Endometrium (tissue), 2 donors: ENCODE data around the gene RAB8B.
"Not testable (repeated sequence)": the region's sequence is repeated elsewhere in the genome, so short reads cannot be mapped to it uniquely, and the experiment has no call there.

Experiments used
- FAIRE-seq: peaks from 2 replicates; lab custom pipeline; 2012; peaks lifted over from hg19 to GRCh38; lab: Jason Lieb, UNC
- donor health status: control.
- donor health status: control.

RAB8B gene

GRCh38 chr15:63237086-63237485, 47.7 kb downstream of the RAB8B start:
- not testable (repeated sequence) for FAIRE-seq

DNA sequence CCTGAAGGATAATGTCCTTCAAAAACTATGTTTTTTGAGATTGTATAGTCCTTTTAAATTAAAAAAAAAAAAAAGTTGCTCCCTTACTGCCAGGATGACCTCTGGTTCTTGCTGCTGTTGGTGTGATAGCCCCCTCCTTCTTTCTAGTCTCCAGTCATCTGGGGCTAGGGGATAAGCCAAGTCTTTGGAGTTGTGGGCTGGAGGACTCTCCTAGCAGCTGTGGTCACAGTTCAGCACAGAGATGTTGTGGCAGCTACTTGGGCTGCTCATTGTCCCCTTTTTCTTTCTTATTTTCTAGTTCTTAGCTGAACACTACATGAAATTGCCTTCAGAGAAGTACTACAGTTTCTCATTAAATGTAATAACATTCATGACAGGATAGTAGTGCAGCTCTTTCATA, 48.8 kb downstream of the RAB8B start:
- no peak for FAIRE-seq

DNA sequence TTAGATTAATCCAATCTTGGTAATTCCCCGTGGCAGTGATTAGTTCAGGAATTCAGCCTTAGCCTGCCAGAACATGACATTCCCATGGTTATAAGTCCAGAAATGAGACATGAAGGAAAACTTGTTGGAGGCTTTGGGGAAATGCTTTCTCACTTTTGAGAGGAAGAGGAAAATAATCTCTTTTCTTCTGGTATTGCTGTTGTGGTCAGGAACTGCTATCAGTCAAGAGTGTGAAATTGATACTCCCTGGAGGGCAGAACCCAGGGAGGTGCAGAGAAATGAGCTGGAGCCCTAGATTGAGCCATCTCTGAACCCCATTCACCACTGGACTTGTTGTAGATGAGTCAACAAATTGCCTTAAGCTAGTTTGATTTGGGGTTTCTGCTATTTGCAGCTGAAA, 49.4 kb downstream of the RAB8B start:
- no peak for FAIRE-seq

DNA sequence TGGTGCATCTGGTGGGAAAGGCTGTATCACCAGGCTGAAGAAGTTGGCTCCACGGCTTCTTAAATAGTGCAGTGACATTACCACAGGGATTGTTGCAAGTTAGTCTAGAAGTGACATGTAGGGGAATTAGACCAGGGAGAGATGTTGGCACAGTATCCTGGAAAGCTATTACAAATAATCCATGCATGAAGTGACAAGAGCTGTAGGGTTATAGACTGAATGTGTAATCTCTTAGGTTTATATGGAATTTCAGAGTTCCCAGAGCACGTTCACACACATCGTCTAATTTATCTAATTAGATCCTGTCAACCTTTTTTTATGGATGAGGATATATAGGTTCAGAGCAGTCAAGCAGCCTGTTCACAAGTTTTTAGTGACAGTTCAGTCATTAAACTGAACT, 50.7 kb downstream of the RAB8B start:
- FAIRE-seq: no peak

DNA sequence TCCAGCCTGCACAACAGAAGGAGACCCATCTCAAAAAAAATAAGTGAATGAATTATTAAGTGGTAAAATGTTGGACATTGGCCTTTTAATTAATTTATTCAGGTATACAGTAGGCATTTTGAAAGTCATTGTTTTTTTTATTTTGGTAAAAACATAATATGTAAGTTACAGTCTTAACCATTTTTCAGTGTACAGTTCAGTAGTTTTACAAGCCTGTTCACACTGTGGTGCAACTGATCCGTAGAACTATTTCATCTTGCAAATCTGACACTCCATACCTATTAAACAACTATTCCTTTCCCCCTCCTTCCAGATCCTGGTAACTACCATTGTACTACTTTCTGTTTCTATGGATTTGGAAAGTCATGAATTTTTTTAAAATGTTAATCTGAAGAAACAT, 51.9 kb downstream of the RAB8B start:
- FAIRE-seq: no peak

DNA sequence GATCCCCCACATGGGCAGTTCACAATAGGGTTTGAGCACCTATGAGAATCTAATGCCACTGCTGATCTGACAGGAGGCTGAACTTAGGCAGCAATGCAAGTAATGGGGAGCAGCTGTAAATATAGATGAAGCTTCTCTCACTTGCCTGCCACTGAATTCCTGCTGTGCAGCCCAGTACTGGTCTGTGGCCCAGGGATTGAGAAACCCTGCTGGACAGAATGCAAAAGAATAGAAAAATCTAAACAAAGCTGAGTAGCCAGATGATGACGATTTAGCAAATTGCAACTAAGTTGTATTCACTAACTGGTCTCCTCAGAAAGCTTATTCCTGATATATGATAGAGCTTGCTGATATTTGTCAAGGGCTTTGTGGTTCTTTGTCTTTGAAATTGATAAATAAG, 53.7 kb downstream of the RAB8B start:
- FAIRE-seq: no peak

- no peak for FAIRE-seq
Observed at GRCh38 chr15:63243776-63244175, 54.4 kb downstream of the RAB8B start.

GRCh38 chr15:63244399-63244798, 55.0 kb downstream of the RAB8B start:
- no peak for FAIRE-seq

DNA sequence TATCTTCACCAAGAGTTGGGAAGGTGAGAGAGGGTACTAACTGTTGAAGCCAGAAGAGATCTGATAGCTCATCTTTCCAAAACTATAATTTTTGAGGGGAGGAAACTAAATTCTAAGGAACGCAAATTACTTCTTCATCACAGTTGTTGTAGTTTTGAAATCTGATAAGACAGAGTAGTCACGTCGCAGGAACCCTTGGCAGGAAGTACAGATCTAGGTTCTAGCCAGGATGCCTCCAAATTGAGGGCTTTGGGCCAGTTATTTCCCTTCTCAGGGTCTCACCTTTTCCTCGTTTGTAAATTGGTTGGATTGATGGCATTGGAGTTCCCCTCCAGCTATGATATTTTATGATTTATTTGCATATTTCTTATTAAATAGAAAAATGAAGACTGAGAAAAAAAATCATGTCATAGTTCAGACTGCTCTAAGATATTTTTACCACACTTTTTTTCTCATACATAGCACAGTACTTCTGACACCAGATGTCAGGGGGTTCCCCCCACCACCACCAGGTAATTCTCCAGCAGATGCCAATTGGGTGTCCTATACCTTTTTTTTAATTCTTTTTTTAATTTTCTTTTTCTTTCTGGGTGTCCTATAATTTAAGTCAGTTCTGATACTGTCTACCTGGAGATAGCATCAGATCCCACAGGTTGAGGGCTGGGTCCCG, 55.7 kb downstream of the RAB8B start:
- FAIRE-seq: no peak

GRCh38 chr15:63246691-63247469, 57.5 kb downstream of the RAB8B start:
- FAIRE-seq: no peak

DNA sequence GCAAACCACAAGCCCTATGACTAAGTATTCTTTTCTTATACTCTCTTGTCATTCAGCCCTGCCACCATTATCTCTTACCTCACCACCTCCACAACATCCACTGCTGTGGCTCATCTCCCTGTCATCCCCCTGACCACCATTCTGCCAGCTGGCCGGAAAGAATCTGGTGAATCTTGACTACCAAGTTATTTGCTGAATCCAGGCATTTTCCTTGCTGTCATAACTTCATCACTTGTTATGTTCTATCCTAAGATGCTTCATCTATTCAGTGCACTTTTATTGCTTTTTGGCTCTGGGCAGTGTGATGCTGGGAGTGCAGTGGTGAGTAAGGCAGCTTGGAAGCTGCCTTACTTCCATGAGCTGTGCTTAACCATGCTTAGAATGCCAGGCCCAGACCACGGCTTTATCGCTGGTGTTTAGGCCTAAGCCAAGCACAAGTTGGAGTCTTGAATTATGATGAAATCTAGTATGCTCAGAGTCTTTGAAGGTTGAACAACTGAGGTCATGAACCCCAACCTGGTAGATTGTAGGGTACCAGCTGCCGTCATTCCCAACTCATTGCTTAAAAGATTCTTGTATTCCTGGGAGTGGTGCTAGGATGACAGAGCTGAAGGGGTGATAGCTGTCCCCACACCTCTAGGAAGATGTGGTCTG, 61.0 kb downstream of the RAB8B start:
- FAIRE-seq: no peak

DNA sequence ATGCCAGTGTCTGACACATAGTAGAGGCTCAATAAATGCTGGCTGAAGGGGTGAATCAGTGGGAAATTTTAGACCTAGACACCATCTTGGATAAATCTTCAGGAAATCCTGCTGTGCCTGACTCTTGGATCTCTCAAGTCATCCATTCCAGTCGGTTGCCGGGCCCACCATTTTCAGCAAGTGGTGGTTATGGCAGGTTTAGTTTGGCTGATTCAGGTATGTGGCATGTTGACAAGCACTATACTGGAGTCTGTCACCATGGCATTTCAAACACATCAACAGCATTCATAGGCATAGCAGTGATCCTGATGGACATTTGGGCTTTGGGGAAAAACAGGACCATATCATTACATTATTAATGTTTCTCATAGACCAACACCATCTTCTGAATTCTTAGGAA, 62.3 kb downstream of the RAB8B start:
- FAIRE-seq: no peak

GRCh38 chr15:63252292-63252691, 62.9 kb downstream of the RAB8B start:
- no peak for FAIRE-seq

- no peak for FAIRE-seq
Observed at GRCh38 chr15:63254991-63255390, 65.6 kb downstream of the RAB8B start.

DNA sequence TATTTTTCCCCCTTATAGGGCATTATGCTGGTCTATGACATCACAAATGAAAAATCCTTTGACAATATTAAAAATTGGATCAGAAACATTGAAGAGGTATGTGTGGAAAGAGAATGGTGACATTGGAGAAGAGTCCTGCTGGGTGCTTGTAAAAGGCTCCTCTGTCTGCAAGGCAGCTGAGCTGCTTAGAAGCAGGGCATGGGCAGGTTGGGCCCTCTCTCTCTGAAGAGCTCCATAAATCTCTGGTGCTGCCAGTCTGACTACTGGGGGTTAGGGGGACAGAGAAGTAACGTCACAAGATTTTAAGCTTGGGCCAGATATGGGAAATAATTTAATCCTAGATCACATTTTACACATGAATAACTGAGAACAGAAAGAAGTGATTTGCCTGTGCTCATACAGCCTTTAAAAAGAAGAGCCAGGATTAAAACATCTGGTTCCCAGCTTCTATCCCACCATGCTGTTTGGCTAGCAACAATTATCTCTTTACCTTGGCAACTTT, 66.1 kb downstream of the RAB8B start:
- no peak for FAIRE-seq

DNA sequence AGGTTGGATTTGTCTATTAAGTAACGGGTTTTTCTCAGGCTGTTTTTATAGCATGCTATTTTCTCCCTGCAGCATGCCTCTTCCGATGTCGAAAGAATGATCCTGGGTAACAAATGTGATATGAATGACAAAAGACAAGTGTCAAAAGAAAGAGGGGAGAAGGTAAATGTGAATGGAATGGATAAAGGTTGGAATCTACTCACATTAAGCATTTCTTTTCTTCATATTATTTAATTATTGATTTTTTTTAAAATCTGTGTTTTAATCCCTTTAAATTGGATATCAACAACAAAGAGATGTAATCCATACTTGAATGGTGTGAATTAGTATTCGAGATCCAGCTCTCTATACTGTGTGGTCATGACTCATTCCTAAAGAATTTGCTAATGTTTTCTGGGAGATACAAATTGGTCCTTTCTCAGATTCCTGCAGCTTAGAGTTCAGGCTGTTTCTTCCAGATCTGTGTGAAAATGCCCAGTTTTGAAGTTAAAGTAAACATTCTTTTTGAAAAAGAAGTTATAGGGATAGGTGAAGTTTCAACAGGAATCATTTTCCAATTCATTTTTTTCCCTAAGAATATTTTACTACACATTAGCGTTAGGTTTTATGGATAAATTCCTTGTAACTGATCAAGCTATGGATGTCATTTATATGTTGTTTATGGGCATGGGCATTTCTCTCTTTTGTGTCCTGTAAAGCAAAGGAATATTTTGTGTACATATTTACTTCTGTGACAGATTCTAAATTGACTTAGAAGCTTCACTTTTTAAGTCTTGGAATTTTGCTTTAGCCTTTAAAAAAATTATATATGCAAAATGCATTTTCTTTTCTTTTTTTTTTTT, 67.2 kb downstream of the RAB8B start:
- peak; percentile 35 for FAIRE-seq

- no peak for FAIRE-seq
Observed at GRCh38 chr15:63258658-63259057, 69.3 kb downstream of the RAB8B start.

DNA sequence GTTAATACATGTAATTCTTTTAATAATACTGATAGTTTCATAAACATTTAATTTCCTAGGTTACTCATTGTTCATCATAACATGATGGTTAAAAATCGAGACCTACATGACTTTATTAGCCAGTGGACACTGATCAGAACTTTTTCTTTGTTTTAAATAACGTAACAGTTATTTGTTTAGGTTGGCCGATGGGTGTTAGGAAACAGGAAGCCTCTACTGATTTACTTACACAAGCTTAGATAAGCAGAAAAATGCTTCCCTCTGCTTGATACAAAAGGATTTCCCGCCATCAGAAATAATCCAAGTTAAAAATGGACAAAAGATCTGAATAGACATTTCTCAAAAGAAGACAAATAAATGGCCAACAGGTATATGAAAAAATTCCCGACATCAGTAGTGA, 71.4 kb downstream of the RAB8B start:
- no peak for FAIRE-seq

- FAIRE-seq: no peak
Observed at GRCh38 chr15:63261311-63261710, 71.9 kb downstream of the RAB8B start.

GRCh38 chr15:63263519-63263918, 74.1 kb downstream of the RAB8B start:
- FAIRE-seq: no peak

- no peak for FAIRE-seq
Observed at GRCh38 chr15:63264688-63265293, 75.4 kb downstream of the RAB8B start.

DNA sequence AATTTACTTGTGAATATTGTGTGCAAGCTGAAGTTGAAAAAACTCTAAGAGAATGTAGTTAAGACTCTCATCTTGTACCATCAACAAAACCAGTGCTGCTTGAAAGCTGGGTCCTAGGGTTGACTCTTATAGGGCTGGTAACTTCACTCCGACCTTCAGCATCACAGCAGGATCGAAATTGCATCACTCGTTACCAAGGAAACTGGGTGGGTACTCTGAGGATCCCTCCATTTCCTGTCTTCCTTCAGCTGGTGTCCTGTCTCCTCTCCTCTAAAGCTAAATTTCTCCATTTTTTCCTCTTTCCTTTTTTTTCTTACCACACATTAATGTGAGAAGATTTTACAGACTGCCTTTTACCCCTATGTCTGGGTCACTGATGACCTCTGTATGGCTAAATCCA, 85.0 kb downstream of the RAB8B start:
- no peak for FAIRE-seq
